Left ventricle myocardium inferior (tissue), 1 donor: ENCODE results near the gene CD79B. TPM values are rescaled to one million over a fixed set of nuclear protein-coding genes. Genes with fewer than 3 reads are reported as not detected.

Experiments used
- DNase-seq: peaks from one replicate; pipeline ENCODE4 v3.0.0-alpha.2; 2020
- H3K27ac ChIP-seq: fragments of 200-600 bp; replicated peaks from 2 replicates; pipeline ENCODE4 v1.8.0; 2021
- H3K27me3 ChIP-seq: fragments of 200-600 bp; 2 replicates; pipeline ENCODE4 v1.8.0; 2021; ENCODE audit warnings: low read depth
- H3K36me3 ChIP-seq: fragments of 200-600 bp; 2 replicates; pipeline ENCODE4 v1.8.0; 2021
- H3K4me1 ChIP-seq: fragments of 200-600 bp; 2 replicates; pipeline ENCODE4 v1.8.0; 2021
- H3K4me3 ChIP-seq: fragments of 200-600 bp; 2 replicates; pipeline ENCODE4 v1.8.0; 2021; ENCODE audit warnings: mild to moderate bottlenecking, moderate library complexity
- H3K9me3 ChIP-seq: fragments of 200-600 bp; replicated peaks from 2 replicates; pipeline ENCODE4 v1.8.0; 2021
- intact Hi-C: fragments of 100-400 bp; cut with micrococcal nuclease; formaldehyde crosslinking; loops from one replicate; pipeline ENCODE4 v1.11.0; 2022
- total RNA-seq: library from RNA; stranded (reverse); fragmentation: NEBNext Ultra II Directional; extraction: Animal tissue kit (Norgen Biotek cat#: 25700); gene quantifications from one replicate; pipeline ENCODE4 v1.2.1, GENCODE V29; 2021
- TF ChIP-seq, protein P1 (sequence below): fragments of 200-600 bp; IDR thresholded peaks from 2 replicates; pipeline ENCODE4 v1.8.0; 2021; ENCODE audit warnings: antibody characterized with exemption, mild to moderate bottlenecking, borderline replicate concordance
- donor health status: DM: no; HTN: yes; CAD: no; lungs with severe emphysema.

The CD79B gene
- total RNA-seq, 1 donor from 2014 or later = 4.6 TPM

DNA sequence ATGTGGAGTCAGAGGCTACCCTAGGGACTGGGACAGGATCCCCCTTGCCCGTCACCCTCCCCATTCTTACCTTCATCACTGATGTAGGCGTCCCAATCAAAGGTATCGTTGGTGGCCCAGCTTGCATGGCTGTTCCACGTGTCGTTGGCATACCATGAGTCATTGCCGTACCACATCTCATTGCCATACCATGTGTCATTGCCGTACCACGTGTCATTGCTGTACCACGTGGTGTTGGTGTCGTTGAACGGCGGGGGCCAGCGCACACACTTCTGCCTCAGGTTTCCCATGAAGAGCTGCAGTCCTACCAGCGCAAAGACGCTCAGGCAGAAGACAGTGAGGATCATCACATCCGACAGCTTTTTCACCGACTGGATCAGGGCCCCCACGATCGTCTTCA is 35.8 kb upstream of the CD79B start:
- intact Hi-C loops = no loop called here
- Histone ChIP-seq H3K4me3 (no peak overlapping the region), H3K27me3 (no peaks in the 10 kb centered on the region), H3K36me3 (no peaks in the 10 kb centered on the region), H3K9me3 (no peaks in the 10 kb centered on the region), H3K27ac (no peak overlapping the region), H3K4me1 (peaks cover 24% of the 10 kb centered on the region)
- DNase-seq = no peak
- TF ChIP-seq, protein P1, sequence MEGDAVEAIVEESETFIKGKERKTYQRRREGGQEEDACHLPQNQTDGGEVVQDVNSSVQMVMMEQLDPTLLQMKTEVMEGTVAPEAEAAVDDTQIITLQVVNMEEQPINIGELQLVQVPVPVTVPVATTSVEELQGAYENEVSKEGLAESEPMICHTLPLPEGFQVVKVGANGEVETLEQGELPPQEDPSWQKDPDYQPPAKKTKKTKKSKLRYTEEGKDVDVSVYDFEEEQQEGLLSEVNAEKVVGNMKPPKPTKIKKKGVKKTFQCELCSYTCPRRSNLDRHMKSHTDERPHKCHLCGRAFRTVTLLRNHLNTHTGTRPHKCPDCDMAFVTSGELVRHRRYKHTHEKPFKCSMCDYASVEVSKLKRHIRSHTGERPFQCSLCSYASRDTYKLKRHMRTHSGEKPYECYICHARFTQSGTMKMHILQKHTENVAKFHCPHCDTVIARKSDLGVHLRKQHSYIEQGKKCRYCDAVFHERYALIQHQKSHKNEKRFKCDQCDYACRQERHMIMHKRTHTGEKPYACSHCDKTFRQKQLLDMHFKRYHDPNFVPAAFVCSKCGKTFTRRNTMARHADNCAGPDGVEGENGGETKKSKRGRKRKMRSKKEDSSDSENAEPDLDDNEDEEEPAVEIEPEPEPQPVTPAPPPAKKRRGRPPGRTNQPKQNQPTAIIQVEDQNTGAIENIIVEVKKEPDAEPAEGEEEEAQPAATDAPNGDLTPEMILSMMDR = no peak

GRCh38 chr17:63966646-63967264 is 34.6 kb upstream of the CD79B start:
- H3K4me1 ChIP-seq = peaks cover 36% of the 10 kb centered on the region

GRCh38 chr17:63963123-63963522 is 31.0 kb upstream of the CD79B start:
- peak; percentile 41 for DNase-seq
- Histone ChIP-seq H3K9me3 (no peaks in the 10 kb centered on the region), H3K4me1 (peaks cover 51% of the 10 kb centered on the region), H3K27ac (peak overlapping the region; percentile 91), H3K27me3 (no peaks in the 10 kb centered on the region), H3K36me3 (no peaks in the 10 kb centered on the region), H3K4me3 (no peak overlapping the region)
- intact Hi-C loops = no loop called here
- TF ChIP-seq, protein P1 = no peak

More at GRCh38 chr17:63966646-63967264, 34.6 kb upstream of the CD79B start:
- no peaks in the 10 kb centered on the region for H3K27me3 ChIP-seq
- DNase-seq = no peak
- no peak overlapping the region for H3K27ac ChIP-seq
- H3K4me3 ChIP-seq = no peak overlapping the region
- H3K36me3 ChIP-seq = no peaks in the 10 kb centered on the region
- TF ChIP-seq, protein P1 = no peak
- H3K9me3 ChIP-seq = no peaks in the 10 kb centered on the region
- intact Hi-C loops = no loop called here

DNA sequence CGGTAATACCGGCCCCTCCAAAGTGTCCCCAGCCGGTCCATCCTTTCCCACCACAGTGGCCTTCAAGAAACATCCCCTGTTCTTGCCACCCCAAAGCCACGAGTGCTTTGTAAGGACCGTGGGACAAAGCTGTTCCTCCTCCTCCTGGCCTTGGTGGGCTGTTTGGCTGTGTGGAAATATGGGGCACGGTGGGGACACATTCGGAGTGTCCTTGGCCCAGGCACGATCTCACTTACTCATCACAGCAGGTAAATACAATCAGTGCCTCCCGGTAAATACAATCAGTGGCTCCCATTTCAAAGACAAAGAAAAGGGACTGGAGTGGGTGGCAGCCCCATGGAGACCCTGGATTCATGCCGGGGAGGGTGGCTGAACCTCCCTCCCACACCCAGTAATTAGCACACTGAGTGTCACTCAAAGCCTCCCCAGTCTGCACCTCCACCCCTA is 30.2 kb upstream of the CD79B start:
- peaks cover 51% of the 10 kb centered on the region for H3K4me1 ChIP-seq
- H3K27ac ChIP-seq = peak overlapping the region; percentile 91
- no peak for DNase-seq
- intact Hi-C loops = no loop called here
- H3K36me3 ChIP-seq = no peaks in the 10 kb centered on the region
- H3K9me3 ChIP-seq = no peaks in the 10 kb centered on the region
- H3K27me3 ChIP-seq = no peaks in the 10 kb centered on the region
- TF ChIP-seq, protein P1 = no peak
- H3K4me3 ChIP-seq = no peak overlapping the region

DNA sequence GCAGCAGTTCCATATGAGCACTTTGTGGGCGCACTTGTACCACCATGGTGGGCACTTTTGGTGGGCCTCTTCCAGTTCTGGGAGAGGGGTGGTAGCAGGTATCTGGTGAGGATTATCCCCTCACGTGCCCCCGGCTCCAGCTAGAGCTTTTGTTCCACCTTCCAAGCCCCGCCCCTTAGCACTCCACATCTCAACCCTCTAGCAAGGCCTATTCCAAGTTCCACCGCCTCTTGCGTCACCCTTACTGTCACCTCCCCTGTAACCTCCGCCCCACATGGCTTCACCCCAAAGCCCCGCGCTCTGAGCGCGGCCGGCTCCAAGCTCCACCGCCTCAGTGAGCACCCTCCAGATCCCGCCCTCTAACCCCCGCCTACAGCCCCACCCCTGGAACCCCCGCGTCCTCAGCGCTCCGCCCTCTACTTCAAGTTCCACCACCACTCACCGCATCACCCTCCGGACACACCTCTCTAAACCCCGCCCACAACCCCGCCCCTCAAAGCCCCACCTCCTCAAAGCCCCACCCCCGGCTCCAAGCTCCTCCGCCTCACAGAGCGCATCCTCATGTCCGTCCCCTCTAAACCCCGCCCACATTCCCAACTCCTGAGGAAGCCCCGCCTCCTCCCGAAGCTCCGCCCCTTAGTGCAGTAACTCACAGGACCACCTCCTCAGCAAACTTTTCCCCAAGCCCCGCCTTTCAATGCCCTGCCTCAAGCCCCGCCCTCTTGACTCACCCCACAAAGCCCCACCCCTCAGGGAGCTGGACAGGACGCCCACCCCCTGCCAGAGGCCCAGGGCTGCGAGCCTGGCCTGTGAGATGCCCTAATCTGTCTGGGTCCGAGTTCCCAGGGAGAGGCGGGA is 29.5 kb upstream of the CD79B start:
- H3K4me3 ChIP-seq = peak overlapping the region; percentile 49
- H3K27ac ChIP-seq = peak overlapping the region; percentile 91
- TF ChIP-seq, protein P1 = no peak
- intact Hi-C loops = no loop called here
- H3K4me1 ChIP-seq = peaks cover 51% of the 10 kb centered on the region
- DNase-seq = peak; percentile 56
- no peaks in the 10 kb centered on the region for H3K27me3 ChIP-seq
- H3K36me3 ChIP-seq = no peaks in the 10 kb centered on the region
- H3K9me3 ChIP-seq = no peaks in the 10 kb centered on the region
